A673 (cell line): ENCODE data around the gene MPC1.

Experiments used
- EZH2 ChIP-seq: fragments of 200-600 bp; sonication (generic); IDR thresholded peaks from 2 replicates; pipeline ENCODE4 v1.6.1; 2017; ENCODE audit warnings: borderline replicate concordance, low read depth, mild to moderate bottlenecking, mixed read lengths, antibody characterized with exemption, low read length; ENCODE audit not compliant: poor library complexity, severe bottlenecking
- TF ChIP-seq, protein P1 (sequence below): fragments of 300-800, 200-600 bp; sonication (generic); conservative IDR thresholded peaks from 2 replicates; pipeline ENCODE4 v1.5.1; 2017; ENCODE audit warnings: low read depth, mild to moderate bottlenecking, antibody characterized with exemption, low read length, moderate library complexity, mixed read lengths

DNA sequence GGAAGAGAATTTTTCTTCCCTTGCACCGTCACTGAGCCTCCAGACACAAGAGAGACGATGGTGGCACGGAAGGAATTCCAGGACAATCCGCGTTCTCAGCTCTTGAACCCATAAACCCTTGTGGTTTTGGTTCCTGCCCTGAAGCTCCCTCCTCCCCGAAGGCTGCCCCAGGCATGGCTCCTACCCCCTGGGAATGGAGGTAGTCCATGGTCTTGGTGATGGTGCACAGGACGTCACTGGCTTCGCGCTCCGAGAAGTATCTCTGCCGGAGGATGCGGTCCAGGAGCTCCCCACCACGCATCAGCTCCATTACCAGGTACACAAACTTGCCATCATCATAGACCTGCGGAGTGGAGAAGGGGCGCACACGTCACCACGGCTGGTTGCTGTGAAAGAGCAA, 47.5 kb upstream of the MPC1 start:
- TF ChIP-seq, protein P1, sequence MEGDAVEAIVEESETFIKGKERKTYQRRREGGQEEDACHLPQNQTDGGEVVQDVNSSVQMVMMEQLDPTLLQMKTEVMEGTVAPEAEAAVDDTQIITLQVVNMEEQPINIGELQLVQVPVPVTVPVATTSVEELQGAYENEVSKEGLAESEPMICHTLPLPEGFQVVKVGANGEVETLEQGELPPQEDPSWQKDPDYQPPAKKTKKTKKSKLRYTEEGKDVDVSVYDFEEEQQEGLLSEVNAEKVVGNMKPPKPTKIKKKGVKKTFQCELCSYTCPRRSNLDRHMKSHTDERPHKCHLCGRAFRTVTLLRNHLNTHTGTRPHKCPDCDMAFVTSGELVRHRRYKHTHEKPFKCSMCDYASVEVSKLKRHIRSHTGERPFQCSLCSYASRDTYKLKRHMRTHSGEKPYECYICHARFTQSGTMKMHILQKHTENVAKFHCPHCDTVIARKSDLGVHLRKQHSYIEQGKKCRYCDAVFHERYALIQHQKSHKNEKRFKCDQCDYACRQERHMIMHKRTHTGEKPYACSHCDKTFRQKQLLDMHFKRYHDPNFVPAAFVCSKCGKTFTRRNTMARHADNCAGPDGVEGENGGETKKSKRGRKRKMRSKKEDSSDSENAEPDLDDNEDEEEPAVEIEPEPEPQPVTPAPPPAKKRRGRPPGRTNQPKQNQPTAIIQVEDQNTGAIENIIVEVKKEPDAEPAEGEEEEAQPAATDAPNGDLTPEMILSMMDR = no peak
- TF ChIP-seq EZH2 = no peak
